Measurements from ENCODE around the gene ACVR1. TPM values are rescaled to one million over a fixed set of nuclear protein-coding genes. Genes with fewer than 3 reads are reported as not detected.
A peak's percentile ranks its signal among the peaks of the same experiment; 100 is the strongest.

ACVR1 gene
- total and polyA plus RNA-seq, 9 of the 15 experiments (the other 6 are each of a cell fraction or from before 2014, with no cell fraction given), result 3.8 to 14.3 (median 6.9) TPM

- TF ChIP-seq NCOA2 (IDR thresholded peaks at IDR 0.05; ENCODE audit: partially characterized antibody in 2 of 2) (no peak), NFYB (IDR thresholded peaks at IDR 0.05; ENCODE audit: extremely low read depth, insufficient read length) (no peak), SIN3A (IDR thresholded peaks at IDR 0.05; ENCODE audit: borderline replicate concordance in 2 of 2, control insufficient read depth in 1 of 2, low read depth in 2 of 2, low read length in 2 of 2) (no peak), TAL1 (IDR thresholded peaks at IDR 0.05) (peak; percentile 94), ZNF57 (CRISPR knock-in tag; IDR thresholded peaks at IDR 0.05) (no peak), EP300 (IDR thresholded peaks at IDR 0.05; ENCODE audit: low read length) (peak; percentile 97), ZNF584 (CRISPR knock-in tag; IDR thresholded peaks at IDR 0.05; ENCODE audit: low read depth) (no peak; the same call in 1 of the 2 replicates), ZNF609 (CRISPR knock-in tag; IDR thresholded peaks at IDR 0.05; ENCODE audit: borderline replicate concordance) (no peak), L3MBTL2 (IDR thresholded peaks at IDR 0.05) (peak; percentile 62), EP400 (IDR thresholded peaks at IDR 0.05) (peak; percentile 79), FOXM1 (IDR thresholded peaks at IDR 0.05; ENCODE audit: low read depth) (peak; percentile 86), FOXM1 (CRISPR knock-in tag; IDR thresholded peaks at IDR 0.05; ENCODE audit: low read depth) (no peak), HSF4 (CRISPR knock-in tag; IDR thresholded peaks at IDR 0.05; ENCODE audit: borderline replicate concordance) (no peak), RAD51 (IDR thresholded peaks at IDR 0.05; ENCODE audit: borderline replicate concordance, low read depth) (peak; percentile 43; the same call in 1 of the 2 replicates), ZKSCAN1 (IDR thresholded peaks at IDR 0.05; ENCODE audit: low read depth, low read length) (peak; percentile 73; the same call in 1 of the 2 replicates), CHAMP1 (IDR thresholded peaks at IDR 0.05) (peak; percentile 68; the same call in 1 of the 2 replicates), YBX1 (IDR thresholded peaks at IDR 0.05) (no peak), ZKSCAN8 (CRISPR knock-in tag; IDR thresholded peaks at IDR 0.05) (no peak; the same call in 1 of the 2 replicates), ZKSCAN3 (CRISPR knock-in tag; IDR thresholded peaks at IDR 0.05) (no peak), HMGN3 (IDR thresholded peaks at IDR 0.05; ENCODE audit: borderline replicate concordance, extremely low read depth, insufficient read length, low read depth, low read length) (peak; percentile 36), ZNF717 (CRISPR knock-in tag; IDR thresholded peaks at IDR 0.05) (no peak), MEF2A (IDR thresholded peaks at IDR 0.05; ENCODE audit: control insufficient read depth, low read depth, low read length) (no peak; the same call in 1 of the 2 replicates), C11orf30 (IDR thresholded peaks at IDR 0.05; ENCODE audit: low read depth) (peak; percentile 89)
Observed at GRCh38 chr2:157786663-157787363, 89.3 kb downstream of the ACVR1 start (continued).

All from K562 (cell line).